ENCODE data around the gene SNRPD3. TPM values are rescaled to one million over a fixed set of nuclear protein-coding genes. Genes with fewer than 3 reads are reported as not detected.
"Not testable (repeated sequence)": the region's sequence is repeated elsewhere in the genome, so short reads cannot be mapped to it uniquely, and the experiment has no call there.

Gene SNRPD3
- polyA plus RNA-seq, 3 donors = 180 to 218 (median 203) TPM

GRCh38 chr22:24588757-24589481, 33.1 kb downstream of the SNRPD3 start:
- DNase-seq = no peak

- DNase-seq = no peak
Observed at GRCh38 chr22:24589518-24590030, 33.8 kb downstream of the SNRPD3 start.

DNA sequence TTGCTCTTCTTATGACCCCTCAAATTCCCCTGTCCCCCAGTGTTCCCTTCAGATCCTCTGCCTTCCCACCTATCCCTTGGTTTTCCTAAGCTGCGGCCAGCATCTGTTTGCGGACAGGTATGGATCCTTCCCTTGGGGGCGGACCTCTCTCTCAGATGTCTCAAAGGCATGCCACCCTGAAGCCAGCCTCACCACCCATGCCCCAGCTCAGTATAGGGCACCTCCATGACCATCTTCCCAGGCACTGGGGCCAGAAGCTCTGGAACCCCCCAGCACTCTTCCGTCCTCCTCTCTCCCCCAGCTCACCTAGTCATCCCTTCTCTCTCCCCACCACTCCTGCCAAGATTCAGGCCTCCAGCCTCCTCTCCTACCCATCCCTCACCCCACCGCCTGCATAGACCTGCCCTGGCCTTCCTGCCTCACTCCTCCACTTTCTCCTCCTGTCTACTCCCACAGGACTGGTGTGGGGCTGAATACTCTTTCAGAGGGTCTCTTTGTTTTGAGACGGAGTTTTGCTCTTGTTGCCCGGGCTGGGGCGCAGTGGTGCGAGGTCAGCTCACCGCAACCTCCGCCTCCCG, 34.9 kb downstream of the SNRPD3 start:
- no peak for DNase-seq

- DNase-seq = no peak
Observed at GRCh38 chr22:24591286-24591830, 35.6 kb downstream of the SNRPD3 start.

DNA sequence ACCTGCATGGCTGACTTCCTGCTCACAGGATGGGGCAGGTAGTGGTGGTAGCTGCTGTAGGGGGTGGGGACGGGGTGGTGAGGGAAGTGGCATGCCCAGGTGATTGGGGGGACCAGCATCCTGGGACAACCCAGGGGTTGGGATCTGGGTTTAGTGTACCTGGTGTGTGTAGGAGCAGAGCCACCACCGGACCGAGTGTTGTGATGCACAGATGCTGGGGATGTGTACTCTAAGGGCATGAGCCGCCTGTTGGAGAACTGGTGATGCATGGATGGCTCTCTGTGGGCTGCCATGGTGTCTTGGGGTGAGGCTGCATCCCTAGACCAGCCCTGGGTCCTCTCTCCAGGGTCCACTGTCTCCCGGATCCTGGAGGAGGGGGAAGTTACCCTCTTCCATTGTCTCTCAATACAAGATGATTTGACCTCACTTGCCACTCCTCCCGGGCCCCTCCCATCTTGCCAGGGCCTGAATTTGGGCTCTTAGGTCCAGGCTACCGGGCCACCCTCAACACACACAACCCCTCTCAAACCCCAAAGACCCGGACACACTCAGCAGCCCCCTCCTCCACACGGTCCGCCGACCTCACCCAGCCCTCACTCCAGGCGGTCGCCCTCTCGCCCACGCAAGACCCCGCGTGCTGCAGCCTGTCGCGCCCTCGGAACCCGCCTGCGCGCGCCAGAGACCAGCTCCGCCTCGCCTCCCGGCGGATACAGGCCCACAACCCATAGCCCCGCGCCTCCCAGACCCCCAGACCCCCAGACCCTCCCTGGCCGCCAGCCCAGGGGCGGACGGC, 36.5 kb downstream of the SNRPD3 start:
- DNase-seq = no peak

DNA sequence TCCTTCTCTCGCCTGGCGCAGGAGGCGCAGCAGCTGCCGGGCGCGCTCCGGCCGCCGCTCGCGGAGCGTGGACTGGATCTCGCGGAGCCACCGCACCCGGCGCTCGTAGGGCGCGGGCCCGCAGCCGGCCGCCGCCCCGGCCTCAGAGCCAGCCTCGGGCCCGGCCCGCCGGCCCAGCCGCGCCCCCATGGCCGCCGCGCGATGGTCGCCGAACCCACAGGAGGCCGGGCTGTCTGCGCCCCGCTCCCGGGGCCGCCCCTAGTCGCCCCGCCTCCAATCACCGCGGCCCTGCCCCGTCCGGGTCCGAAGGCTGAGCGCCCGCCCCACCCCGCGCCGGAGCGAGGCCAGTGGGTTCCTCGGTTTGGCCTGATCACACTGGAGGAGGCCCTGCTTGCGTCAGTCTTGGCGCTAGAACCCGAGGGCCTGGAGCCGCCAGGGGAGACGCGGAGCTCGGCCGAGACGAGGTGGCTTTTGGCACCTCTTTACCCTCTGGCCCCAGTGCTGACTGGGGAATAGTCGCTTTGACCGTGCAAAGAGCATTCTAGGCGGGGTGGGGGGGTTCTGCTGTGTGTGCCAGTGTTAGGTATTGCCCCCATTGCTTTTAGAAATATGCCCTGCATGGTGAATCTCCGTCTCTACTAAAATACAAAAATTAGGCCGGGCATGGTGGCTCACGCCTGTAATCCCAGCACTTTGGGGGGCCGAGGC, 37.2 kb downstream of the SNRPD3 start, which contains the start of gene LRRC75B:
TSS of gene LRRC75B (minus strand) at position 223 of the 708 bp plus-strand sequence. CDS start at position 189, 34 bp downstream.
- peak; percentile 87 for DNase-seq

DNA sequence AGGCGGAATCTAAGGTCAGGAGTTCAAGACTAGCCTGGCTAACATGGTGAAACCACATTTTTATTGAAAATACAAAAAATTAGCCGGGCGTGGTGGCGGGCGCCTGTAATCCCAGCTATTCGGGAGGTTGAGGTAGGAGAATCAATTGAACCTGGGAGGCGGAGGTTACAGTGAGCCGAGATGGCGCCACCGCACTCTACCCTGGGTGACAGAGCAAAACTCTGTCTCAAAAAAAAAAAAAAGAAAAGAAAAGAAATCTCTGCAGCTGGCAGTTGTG, 37.7 kb downstream of the SNRPD3 start:
- DNase-seq = not testable (repeated sequence)

DNA sequence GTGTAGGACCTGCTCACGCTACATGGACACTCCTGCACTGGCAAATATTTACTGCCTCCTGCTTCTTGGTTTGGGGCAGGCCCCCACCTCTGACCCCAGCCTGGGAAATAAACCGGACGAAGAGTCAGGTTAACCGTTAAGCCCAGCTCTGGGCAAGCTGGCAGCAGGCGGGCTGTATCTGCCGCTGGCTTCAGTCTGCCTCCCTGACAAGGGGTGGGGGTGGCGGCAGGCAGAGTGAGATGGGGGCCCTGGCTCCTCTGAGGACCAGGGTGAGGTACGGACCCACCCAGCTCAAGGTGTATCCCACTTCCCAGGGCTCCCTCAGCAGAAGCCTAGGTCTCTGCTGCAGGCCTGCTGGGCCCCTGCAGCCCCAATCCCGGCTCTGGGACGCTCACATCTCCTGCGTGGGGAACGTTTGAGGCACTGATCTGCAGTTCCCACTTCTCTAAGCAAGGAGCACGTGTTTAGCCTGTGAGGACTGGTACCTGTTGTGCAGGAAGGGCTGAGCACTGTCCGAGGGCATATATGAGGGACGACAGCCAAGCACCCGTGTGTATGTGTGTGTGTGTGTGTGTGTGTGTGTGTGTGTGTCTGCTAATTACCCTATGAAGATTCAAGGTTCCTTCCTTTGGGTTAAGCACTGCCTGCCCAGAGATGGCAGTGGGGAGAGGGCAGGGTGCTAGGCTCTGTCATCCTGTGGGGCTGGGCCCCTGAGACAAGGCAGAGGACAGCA, 38.2 kb downstream of the SNRPD3 start:
- no peak for DNase-seq

DNA sequence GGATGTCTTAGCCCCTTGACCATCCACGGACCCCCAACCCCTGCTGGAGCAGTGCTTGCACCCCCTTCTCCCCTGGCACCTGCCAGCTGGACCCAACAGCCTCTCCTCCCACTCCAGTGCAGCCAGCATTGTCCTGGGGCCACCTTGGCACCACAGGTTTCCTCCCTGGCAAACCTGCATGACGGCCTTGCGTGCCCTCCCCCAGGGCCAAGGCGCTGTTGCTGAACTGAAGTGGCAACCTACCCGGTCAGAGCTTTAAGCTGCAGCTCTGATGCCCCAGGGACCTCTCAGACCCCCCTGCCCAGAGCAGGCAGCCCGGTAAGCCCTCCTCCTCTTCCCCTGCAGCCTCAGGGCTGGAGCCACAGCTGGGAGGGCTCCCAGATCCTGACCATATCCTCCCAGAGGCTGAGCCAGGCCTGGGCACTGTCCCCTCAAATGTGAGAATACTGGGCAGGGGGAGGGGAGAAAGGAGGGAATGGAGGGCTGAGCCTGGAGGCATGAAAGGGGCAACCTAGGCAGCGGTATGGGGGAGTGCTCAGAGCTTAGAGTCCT, 38.8 kb downstream of the SNRPD3 start:
- no peak for DNase-seq

GRCh38 chr22:24595228-24595627, 39.4 kb downstream of the SNRPD3 start:
- DNase-seq = no peak

DNA sequence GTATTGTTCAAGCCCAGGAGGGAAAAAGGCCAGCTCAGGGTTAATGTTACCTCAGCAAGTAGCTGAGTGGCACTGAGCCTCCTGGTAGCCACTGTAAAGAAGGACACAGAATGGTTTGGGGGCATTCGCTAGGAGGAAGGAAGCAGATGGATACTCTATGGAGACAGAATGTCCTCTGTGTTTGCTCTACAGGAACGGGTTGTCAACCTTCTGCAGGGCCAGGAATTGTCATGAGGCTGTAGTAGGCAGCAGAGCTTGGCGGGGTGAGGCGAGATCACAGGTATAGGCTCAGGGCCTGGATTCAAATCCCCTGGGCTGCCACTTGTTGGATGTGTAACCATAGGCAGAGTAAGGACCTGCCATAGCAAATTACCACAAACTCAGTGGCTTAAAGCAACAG, 40.1 kb downstream of the SNRPD3 start:
- no peak for DNase-seq

DNA sequence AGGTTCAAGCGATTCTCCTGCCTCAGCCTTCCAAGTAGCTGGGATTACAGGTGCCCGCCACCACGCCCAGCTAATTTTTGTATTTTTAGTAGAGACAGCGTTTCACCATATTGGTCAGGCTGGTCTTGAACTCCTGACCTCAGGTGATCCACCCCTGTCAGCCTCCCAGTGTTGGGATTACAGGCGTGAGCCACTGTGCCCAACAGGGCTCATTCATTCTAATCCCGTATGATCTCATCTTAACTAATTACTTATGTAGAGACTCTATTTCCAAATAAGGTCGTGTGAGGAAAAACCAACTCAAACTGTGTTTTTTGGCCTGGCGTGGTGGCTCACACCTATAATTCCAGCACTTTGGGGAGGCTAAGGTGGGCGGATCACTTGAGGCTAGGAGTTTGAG, 41.3 kb downstream of the SNRPD3 start:
- not testable (repeated sequence) for DNase-seq

GRCh38 chr22:24599514-24599913, 43.7 kb downstream of the SNRPD3 start:
- no peak for DNase-seq

- not testable (repeated sequence) for DNase-seq
Observed at GRCh38 chr22:24599958-24600715, 44.3 kb downstream of the SNRPD3 start.

- no peak for DNase-seq
Observed at GRCh38 chr22:24601217-24602104, 45.7 kb downstream of the SNRPD3 start.

DNA sequence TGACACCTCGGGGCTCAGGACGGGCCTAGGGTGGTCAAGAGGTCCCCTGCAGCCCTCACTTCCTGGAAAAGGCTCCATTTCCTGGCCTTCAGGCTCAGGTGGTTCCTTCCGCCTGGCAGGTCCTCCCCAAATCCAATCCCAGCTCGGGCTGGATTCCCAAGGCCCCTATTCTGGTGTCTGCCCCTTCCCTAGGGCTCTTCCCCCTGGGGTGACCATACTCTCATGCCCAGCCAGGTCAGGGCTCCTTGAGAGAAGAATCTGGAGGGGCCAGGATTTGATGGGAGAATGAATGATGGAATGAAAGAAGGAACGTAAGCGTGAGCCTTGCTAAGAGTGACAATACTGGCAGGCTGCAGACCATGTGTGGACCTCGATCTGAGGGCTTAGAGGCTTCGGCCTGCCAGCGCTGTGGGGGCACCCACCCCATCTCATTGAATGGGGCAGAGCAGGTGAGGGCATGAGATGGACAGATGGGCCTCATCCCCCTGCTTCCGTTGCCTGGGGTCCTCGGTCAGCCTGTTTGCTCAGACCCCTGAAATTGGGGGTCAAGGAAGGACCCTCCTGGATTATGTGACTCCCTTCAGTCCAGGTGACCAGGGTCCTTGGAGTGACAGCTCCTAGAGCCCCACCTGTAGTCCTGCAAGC, 46.4 kb downstream of the SNRPD3 start:
- not testable (repeated sequence) for DNase-seq

GRCh38 chr22:24602847-24603769, 47.3 kb downstream of the SNRPD3 start, which contains the start of gene GGT1:
GGT1 (plus strand) TSS chr22:24603193; CDS start chr22:24611082, 7,889 bp downstream.
- DNase-seq = not testable (repeated sequence)

Data from renal pelvis (tissue), 4 donors.